COLO668 (cell line): ENCODE results near the gene ZNF587B.
"Not testable (repeated sequence)": the region's sequence is repeated elsewhere in the genome, so short reads cannot be mapped to it uniquely, and the experiment has no call there.

Experiments used
- DNase-seq: peaks from one replicate; lab custom pipeline; 2025; ENCODE audit not compliant: unreplicated experiment; lab: John Stamatoyannopoulos, UW

The ZNF587B gene

DNA sequence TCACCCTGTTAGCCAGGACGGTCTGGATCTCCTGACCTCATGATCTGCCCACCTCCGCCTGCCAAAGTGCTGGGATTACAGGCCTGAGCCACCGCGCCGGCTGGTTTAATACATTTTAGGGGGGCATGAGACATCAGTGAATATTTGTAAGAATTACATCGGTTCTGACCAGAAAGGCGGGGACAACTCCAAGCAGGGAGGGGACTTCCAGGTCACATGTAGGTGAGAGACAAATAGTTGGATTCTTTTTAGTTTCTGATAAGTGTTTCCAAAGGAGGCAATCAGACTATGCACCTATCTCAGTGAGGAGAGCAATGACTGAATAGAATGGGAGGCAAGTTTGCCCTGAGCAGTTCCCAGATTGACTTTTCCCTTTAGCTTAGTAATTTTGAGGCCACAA is 11.7 kb upstream of the ZNF587B start:
- no peak for DNase-seq

- DNase-seq = peak; percentile 82
Measured at GRCh38 chr19:57819475-57820148, 10.5 kb upstream of the ZNF587B start.

DNA sequence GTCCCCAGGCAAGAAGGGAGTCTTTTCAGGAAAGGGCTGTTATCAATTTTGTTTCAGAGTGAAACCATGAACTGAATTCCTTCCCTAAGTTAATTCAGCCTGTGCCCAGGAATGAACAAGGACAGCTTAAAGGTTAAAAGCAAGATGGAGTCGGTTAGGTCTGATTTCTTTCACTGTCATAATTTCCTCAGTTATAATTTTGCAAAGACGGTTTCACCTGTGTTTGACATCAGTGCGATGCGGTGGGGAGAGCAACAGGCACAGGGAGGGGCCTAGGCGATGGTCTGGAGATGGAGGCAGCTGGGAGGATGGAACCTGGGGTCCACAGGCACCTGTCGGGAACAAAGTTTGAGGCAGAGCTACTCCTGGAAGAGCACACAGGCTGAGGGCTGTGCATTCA is 9.5 kb upstream of the ZNF587B start:
- no peak for DNase-seq

- DNase-seq = not testable (repeated sequence)
Measured at GRCh38 chr19:57821095-57821494, 9.0 kb upstream of the ZNF587B start.

DNA sequence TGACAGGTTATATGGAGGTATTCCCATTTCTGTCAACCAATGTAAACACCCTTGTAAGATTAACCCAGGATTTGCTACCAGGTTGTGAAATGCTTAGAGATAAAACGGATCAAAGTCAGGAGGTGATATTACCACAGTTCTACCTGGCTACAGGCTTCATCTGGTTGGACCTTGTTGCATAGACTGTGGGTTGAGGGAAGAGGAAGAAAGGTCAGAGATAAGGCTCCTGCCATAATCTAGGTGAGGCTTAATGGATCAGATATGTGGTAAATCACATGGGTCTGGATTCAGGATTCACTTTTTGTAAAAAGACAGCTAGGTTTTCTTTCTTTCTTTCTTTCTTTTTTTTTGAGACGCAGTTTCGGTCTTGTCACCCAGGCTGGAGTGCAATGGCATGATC is 8.6 kb upstream of the ZNF587B start:
- DNase-seq = not testable (repeated sequence)

- DNase-seq = not testable (repeated sequence)
Measured at GRCh38 chr19:57823155-57823554, 6.9 kb upstream of the ZNF587B start.

GRCh38 chr19:57823608-57824007 is 6.5 kb upstream of the ZNF587B start:
- not testable (repeated sequence) for DNase-seq

DNA sequence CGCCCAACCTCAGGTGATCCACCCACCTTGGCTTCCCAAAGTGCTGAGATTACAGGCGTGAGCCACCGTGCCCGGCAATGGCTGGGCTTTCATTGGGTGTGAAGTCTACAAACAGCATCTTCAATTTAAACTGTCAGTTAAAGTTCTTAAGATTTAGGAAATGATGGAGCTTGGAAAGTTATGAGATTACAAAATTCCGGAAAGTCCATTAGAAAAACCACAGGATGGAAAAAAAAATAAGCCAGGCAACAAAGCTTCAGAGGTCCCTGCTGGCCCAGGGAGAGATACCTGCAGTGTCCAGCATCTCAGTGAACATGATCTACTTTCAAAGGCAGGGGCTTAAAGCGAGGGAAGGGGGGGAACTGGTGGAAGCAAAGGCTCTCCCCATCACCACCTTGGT is 4.6 kb upstream of the ZNF587B start:
- DNase-seq = no peak

DNA sequence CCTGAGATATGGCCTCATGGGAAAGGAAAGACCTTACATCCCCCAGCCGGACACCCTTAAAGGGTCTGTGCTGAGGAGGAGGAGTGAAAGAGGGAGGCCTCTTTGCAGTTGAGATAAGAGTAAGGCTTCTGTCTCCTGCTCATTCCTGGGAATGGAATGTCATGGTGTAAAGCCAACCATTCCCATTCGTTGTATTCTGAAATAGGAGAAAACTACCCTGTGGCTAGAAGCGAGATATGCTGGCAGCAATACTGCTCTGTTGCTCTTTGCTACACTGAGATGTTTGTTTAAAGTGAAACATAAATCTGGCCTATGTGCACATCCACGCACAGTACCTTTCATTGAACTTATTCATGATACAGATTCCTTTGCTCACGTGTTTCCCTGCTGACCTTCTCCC is 783 bp upstream of the ZNF587B start:
- DNase-seq = no peak

- DNase-seq = not testable (repeated sequence)
Measured at GRCh38 chr19:57836991-57837390, 6.9 kb downstream of the ZNF587B start.

GRCh38 chr19:57838622-57839191 is 8.6 kb downstream of the ZNF587B start:
- not testable (repeated sequence) for DNase-seq

DNA sequence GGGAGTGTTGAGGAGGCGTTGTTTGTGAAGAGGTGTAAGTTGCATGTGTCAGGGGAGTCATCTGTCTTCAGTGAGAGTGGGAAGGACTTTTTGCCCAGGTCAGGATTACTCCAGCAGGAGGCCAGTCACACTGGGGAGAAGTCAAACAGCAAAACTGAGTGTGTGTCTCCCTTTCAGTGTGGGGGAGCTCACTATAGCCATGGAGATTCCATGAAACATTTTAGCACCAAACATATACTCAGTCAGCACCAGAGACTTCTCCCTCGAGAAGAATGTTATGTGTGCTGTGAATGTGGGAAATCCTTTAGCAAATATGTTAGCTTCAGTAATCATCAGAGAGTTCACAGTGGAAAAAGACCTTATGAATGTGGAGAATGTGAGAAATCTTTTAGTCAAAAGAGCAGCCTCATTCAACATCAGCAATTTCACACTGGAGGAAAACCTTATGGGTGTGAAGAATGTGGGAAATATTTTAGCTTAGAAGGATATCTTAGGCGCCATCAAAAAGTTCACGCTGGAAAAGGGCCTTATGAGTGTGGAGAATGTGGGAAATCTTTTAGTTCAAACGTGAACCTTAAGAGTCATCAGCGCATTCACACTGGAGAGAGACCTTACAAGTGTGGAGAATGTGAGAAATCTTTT is 11.1 kb downstream of the ZNF587B start:
- no peak for DNase-seq

GRCh38 chr19:57847164-57847563 is 17.1 kb downstream of the ZNF587B start:
- not testable (repeated sequence) for DNase-seq

- DNase-seq = not testable (repeated sequence)
Measured at GRCh38 chr19:57849162-57849665, 19.1 kb downstream of the ZNF587B start.

GRCh38 chr19:57849666-57850473 is 19.8 kb downstream of the ZNF587B start, which contains the start of gene ZNF587:
ZNF587 (plus strand) TSS chr19:57849859; CDS start chr19:57850039, 180 bp downstream.
- peak; percentile 73 for DNase-seq

- DNase-seq = peak; percentile 41
Measured at GRCh38 chr19:57850553-57851017, 20.5 kb downstream of the ZNF587B start.

GRCh38 chr19:57851812-57852603 is 21.9 kb downstream of the ZNF587B start:
- not testable (repeated sequence) for DNase-seq

GRCh38 chr19:57854117-57854516 is 24.0 kb downstream of the ZNF587B start:
- DNase-seq = not testable (repeated sequence)

- DNase-seq = not testable (repeated sequence)
Measured at GRCh38 chr19:57862351-57862750, 32.3 kb downstream of the ZNF587B start.

DNA sequence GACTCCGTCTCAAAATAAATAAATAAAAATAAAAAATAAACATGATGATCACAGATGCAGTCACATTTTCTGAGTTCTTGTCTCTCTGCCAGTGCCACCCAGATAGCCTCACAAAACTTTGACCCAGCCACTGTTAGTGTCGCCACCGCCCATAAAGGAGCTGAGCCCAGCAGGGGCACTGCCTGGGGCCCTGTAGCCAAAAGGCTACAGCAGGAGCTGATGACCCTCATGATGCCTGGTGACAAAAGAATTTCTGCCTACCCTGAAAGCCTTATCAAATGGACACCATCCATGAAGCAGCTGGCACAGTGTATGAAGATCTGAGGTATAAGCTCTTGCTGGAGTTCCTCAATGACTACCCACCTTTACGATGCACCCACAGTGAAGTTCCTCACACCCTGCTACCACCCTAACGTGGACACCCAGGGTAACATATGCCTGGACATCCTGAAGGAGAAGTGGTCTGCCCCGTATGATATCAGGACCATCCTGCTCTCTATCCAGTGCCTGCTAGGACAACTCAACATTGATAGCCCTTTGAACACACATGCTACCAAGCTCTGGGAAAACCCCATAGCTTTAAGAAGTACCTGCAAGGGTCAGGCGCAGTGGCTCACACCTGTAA is 37.9 kb downstream of the ZNF587B start:
- no peak for DNase-seq
